ENCODE results near the gene ARHGAP15. TPM values are rescaled to one million over a fixed set of nuclear protein-coding genes. Genes with fewer than 3 reads are reported as not detected.
A peak's percentile ranks its signal among the peaks of the same experiment; 100 is the strongest.

The ARHGAP15 gene
- total and polyA plus RNA-seq, 4 experiments from 2014 or later = 218 to 524 (median 365) TPM

GRCh38 chr2:143186876-143187275 is 57.7 kb downstream of the ARHGAP15 start:
- POLR2A ChIA-PET (ENCODE audit: partially characterized antibody) = no interaction called here
- H3K4me1 Mint-ChIP-seq = peaks cover 54 to 74% (median 64%) of the 10 kb centered on the region in 4 donors

DNA sequence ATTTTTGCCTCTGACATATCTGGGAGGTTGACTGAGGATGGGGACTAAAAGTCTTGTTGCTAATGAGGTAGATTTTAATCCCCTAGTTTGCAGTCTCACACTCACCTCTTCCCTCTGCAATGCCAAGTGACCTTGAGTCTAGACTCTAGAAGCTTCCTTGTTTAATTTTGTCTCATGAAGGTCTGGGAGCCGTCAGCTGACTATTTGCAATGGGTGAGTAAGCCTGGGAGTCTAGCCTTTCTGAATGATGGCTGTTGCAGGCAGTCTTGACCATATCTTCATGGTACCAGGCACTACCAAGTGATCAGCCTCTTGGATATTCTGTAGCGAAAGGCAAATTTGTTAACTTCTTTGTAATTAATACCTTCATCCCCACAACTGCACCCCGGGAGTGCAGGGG is 61.2 kb downstream of the ARHGAP15 start:
- H3K9me3 Mint-ChIP-seq = no peaks in the 10 kb centered on the region
- Histone ChIP-seq H3K4me1 (ENCODE audit: insufficient read depth, low read length) (peaks cover 24% of the 10 kb centered on the region), H3K27me3 (ENCODE audit: insufficient read depth, low read length) (no peaks in the 10 kb centered on the region), H3K9me3 (ENCODE audit: control insufficient read depth in 1 of 2, low read length in 2 of 2) (no peaks in the 10 kb centered on the region), H3K4me3 (ENCODE audit: low read length in 2 of 2) (no peak overlapping the region), H3K27ac (ENCODE audit: low read depth, low read length) (no peak overlapping the region), H3K36me3 (ENCODE audit: insufficient read depth, low read length) (no peaks in the 10 kb centered on the region)
- H3K27ac Mint-ChIP-seq = no peak overlapping the region
- H3K4me1 Mint-ChIP-seq = peaks cover 50 to 73% (median 61%) of the 10 kb centered on the region in 4 donors
- ChIA-PET CTCF (ENCODE audit: partially characterized antibody) (interaction anchor here (1.1 to 2.2 kb wide), 2 partner anchors 29 to 79 kb away, joined by 3 to 7 read pairs; no protein-coding TSS in a partner anchor), POLR2A (ENCODE audit: partially characterized antibody) (no interaction called here)
- H3K4me3 Mint-ChIP-seq = no peak overlapping the region
- DNase-seq = no peak
- no peaks in the 10 kb centered on the region for H3K27me3 Mint-ChIP-seq
- H3K36me3 Mint-ChIP-seq = peaks cover 43 to 54% of the 10 kb centered on the region in 2 donors
- intact Hi-C loops (cut with micrococcal nuclease) = no loop called here

More at GRCh38 chr2:143186876-143187275, 57.7 kb downstream of the ARHGAP15 start:
- no peaks in the 10 kb centered on the region for H3K27me3 Mint-ChIP-seq
- H3K4me3 Mint-ChIP-seq = no peak overlapping the region
- peaks cover 48 to 64% of the 10 kb centered on the region in 2 donors for H3K36me3 Mint-ChIP-seq
- Histone ChIP-seq H3K27me3 (ENCODE audit: insufficient read depth, low read length) (no peaks in the 10 kb centered on the region), H3K4me1 (ENCODE audit: insufficient read depth, low read length) (peaks cover 55% of the 10 kb centered on the region), H3K27ac (ENCODE audit: low read depth, low read length) (no peak overlapping the region), H3K36me3 (ENCODE audit: insufficient read depth, low read length) (no peaks in the 10 kb centered on the region), H3K4me3 (ENCODE audit: low read length in 2 of 2) (no peak overlapping the region), H3K9me3 (ENCODE audit: control insufficient read depth in 1 of 2, low read length in 2 of 2) (no peaks in the 10 kb centered on the region)
- no peak for DNase-seq
- no peaks in the 10 kb centered on the region for H3K9me3 Mint-ChIP-seq
- peak overlapping the region in 2 of 7 donors; percentile 37 to 84 for H3K27ac Mint-ChIP-seq
- CTCF ChIA-PET (ENCODE audit: partially characterized antibody) = interaction anchor here (1.0 to 1.2 kb wide), 4 partner anchors 13 to 74 kb away, joined by 3 to 4 read pairs (median 4); no protein-coding TSS in a partner anchor
- intact Hi-C loops (cut with micrococcal nuclease) = loop anchor here (2.0 kb wide), 1 partner anchor 18 kb away; no protein-coding TSS in a partner anchor

DNA sequence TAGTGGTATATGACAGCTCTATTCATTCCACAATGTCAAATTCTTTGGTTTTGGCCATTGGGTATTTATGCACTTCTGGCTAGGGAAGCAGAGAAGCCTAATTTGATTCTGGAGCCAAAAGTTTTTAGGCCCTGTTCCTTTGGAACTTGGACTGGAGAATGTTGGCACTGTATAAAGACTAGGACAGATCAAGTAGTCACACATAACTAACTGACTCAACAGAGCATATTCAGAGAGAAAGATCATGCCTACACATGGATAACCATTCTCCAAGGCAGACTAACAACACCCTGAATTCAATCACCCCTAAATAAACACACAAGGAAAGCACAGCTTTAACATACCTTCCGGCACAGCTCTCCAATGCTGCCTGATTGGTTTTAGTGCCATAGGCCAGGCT is 62.9 kb downstream of the ARHGAP15 start:
- POLR2A ChIA-PET (ENCODE audit: partially characterized antibody) = interaction anchor here (1.3 kb wide), 1 partner anchor 52 kb away, joined by 3 read pairs; no protein-coding TSS in a partner anchor
- H3K27me3 Mint-ChIP-seq = no peaks in the 10 kb centered on the region
- no peak for DNase-seq
- peaks cover 41 to 64% (median 54%) of the 10 kb centered on the region in 4 donors for H3K4me1 Mint-ChIP-seq
- H3K4me3 Mint-ChIP-seq = no peak overlapping the region
- H3K27ac Mint-ChIP-seq = peak overlapping the region in 6 of 7 donors; percentile 2 to 65 (median 55)
- no peaks in the 10 kb centered on the region for H3K36me3 ChIP-seq (ENCODE audit: insufficient read depth, low read length)
- no peak overlapping the region for H3K27ac ChIP-seq (ENCODE audit: low read depth, low read length)
- peaks cover 40 to 44% of the 10 kb centered on the region in 2 donors for H3K36me3 Mint-ChIP-seq
- no peaks in the 10 kb centered on the region for H3K9me3 Mint-ChIP-seq
- CTCF ChIA-PET (ENCODE audit: partially characterized antibody) = interaction anchor here (1.0 to 2.2 kb wide), 4 partner anchors 11 to 107 kb away, joined by 3 to 7 read pairs (median 6); no protein-coding TSS in a partner anchor
- intact Hi-C loops (cut with micrococcal nuclease) = no loop called here
- H3K4me1 ChIP-seq (ENCODE audit: insufficient read depth, low read length) = peaks cover 16% of the 10 kb centered on the region
- no peak overlapping the region for H3K4me3 ChIP-seq (ENCODE audit: low read length in 2 of 2)
- H3K27me3 ChIP-seq (ENCODE audit: insufficient read depth, low read length) = no peaks in the 10 kb centered on the region
- H3K9me3 ChIP-seq (ENCODE audit: control insufficient read depth in 1 of 2, low read length in 2 of 2) = no peaks in the 10 kb centered on the region

GRCh38 chr2:143192716-143193115 is 63.5 kb downstream of the ARHGAP15 start:
- intact Hi-C loops (cut with micrococcal nuclease) = no loop called here
- Mint-ChIP-seq H3K4me1 (peaks cover 38 to 61% (median 50%) of the 10 kb centered on the region in 4 donors), H3K4me3 (no peak overlapping the region), H3K27ac (peak overlapping the region in 4 of 7 donors; percentile 38 to 62 (median 55)), H3K36me3 (peaks cover 36 to 42% of the 10 kb centered on the region in 2 donors), H3K9me3 (no peaks in the 10 kb centered on the region), H3K27me3 (no peaks in the 10 kb centered on the region)
- ChIA-PET CTCF (ENCODE audit: partially characterized antibody) (interaction anchor here (1.5 to 2.2 kb wide), 2 partner anchors 31 to 82 kb away, joined by 6 to 7 read pairs; no protein-coding TSS in a partner anchor), POLR2A (ENCODE audit: partially characterized antibody) (interaction anchor here (1.3 kb wide), 2 partner anchors 9 to 52 kb away, joined by 3 read pairs; no protein-coding TSS in a partner anchor)
- no peak for DNase-seq
- no peak overlapping the region for H3K4me3 ChIP-seq (ENCODE audit: low read length in 2 of 2)
- no peaks in the 10 kb centered on the region for H3K27me3 ChIP-seq (ENCODE audit: insufficient read depth, low read length)
- no peaks in the 10 kb centered on the region for H3K36me3 ChIP-seq (ENCODE audit: insufficient read depth, low read length)
- peaks cover 16% of the 10 kb centered on the region for H3K4me1 ChIP-seq (ENCODE audit: insufficient read depth, low read length)
- no peaks in the 10 kb centered on the region for H3K9me3 ChIP-seq (ENCODE audit: control insufficient read depth in 1 of 2, low read length in 2 of 2)
- H3K27ac ChIP-seq (ENCODE audit: low read depth, low read length) = no peak overlapping the region

DNA sequence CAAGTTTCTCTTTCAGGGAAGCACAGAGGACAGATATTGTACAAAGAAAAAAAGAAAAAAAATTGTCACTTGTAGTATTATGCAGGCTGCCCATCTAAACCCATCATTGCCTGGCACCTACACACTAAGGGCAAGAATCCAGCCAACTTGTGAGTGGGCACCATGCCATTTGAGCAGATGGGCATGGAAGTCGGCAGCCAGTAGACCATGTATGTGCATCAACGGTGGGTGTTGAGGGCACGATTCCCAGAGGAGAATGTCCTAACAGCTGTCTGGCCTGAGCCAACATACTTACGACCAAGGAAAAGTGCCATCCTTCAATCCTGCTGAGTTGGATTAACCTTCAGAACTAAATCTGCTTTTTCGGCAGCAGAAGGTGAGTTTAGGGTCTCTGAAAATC is 63.9 kb downstream of the ARHGAP15 start:
- peaks cover 16% of the 10 kb centered on the region for H3K4me1 ChIP-seq (ENCODE audit: insufficient read depth, low read length)
- H3K9me3 ChIP-seq (ENCODE audit: control insufficient read depth in 1 of 2, low read length in 2 of 2) = no peaks in the 10 kb centered on the region
- H3K27me3 ChIP-seq (ENCODE audit: insufficient read depth, low read length) = no peaks in the 10 kb centered on the region
- intact Hi-C loops (cut with micrococcal nuclease) = no loop called here
- ChIA-PET POLR2A (ENCODE audit: partially characterized antibody) (interaction anchor here (1.3 kb wide), 1 partner anchor 9 kb away, joined by 3 read pairs; no protein-coding TSS in a partner anchor), CTCF (ENCODE audit: partially characterized antibody) (no interaction called here)
- peaks cover 38 to 63% (median 52%) of the 10 kb centered on the region in 4 donors for H3K4me1 Mint-ChIP-seq
- H3K27me3 Mint-ChIP-seq = no peaks in the 10 kb centered on the region
- peak overlapping the region in 4 of 7 donors; percentile 32 to 65 (median 56) for H3K27ac Mint-ChIP-seq
- H3K4me3 Mint-ChIP-seq = no peak overlapping the region
- H3K36me3 Mint-ChIP-seq = peaks cover 36 to 43% of the 10 kb centered on the region in 2 donors
- H3K36me3 ChIP-seq (ENCODE audit: insufficient read depth, low read length) = no peaks in the 10 kb centered on the region
- H3K9me3 Mint-ChIP-seq = no peaks in the 10 kb centered on the region
- H3K27ac ChIP-seq (ENCODE audit: low read depth, low read length) = no peak overlapping the region
- no peak for DNase-seq
- H3K4me3 ChIP-seq (ENCODE audit: low read length in 2 of 2) = no peak overlapping the region

- peaks cover 16% of the 10 kb centered on the region for H3K4me1 ChIP-seq (ENCODE audit: insufficient read depth, low read length)
- intact Hi-C loops (cut with micrococcal nuclease) = no loop called here
- Mint-ChIP-seq H3K9me3 (peaks cover 0 to 2% (median 0%) of the 10 kb centered on the region in 8 donors), H3K4me3 (no peak overlapping the region), H3K4me1 (peaks cover 43 to 63% (median 57%) of the 10 kb centered on the region in 4 donors), H3K36me3 (peaks cover 27 to 45% of the 10 kb centered on the region in 2 donors), H3K27me3 (no peaks in the 10 kb centered on the region), H3K27ac (peak overlapping the region in 4 of 7 donors; percentile 10 to 71 (median 18))
- no peak overlapping the region for H3K27ac ChIP-seq (ENCODE audit: low read depth, low read length)
- H3K9me3 ChIP-seq (ENCODE audit: control insufficient read depth in 1 of 2, low read length in 2 of 2) = no peaks in the 10 kb centered on the region
- no peaks in the 10 kb centered on the region for H3K27me3 ChIP-seq (ENCODE audit: insufficient read depth, low read length)
- H3K36me3 ChIP-seq (ENCODE audit: insufficient read depth, low read length) = peaks cover 4% of the 10 kb centered on the region
- no peak for DNase-seq
- CTCF ChIA-PET (ENCODE audit: partially characterized antibody) = interaction anchor here (1.0 to 1.6 kb wide), 3 partner anchors 9 to 21 kb away, joined by 3 read pairs; no protein-coding TSS in a partner anchor
- no peak overlapping the region for H3K4me3 ChIP-seq (ENCODE audit: low read length in 2 of 2)
- POLR2A ChIA-PET (ENCODE audit: partially characterized antibody) = no interaction called here
Measured at GRCh38 chr2:143195511-143195910, 66.3 kb downstream of the ARHGAP15 start.

DNA sequence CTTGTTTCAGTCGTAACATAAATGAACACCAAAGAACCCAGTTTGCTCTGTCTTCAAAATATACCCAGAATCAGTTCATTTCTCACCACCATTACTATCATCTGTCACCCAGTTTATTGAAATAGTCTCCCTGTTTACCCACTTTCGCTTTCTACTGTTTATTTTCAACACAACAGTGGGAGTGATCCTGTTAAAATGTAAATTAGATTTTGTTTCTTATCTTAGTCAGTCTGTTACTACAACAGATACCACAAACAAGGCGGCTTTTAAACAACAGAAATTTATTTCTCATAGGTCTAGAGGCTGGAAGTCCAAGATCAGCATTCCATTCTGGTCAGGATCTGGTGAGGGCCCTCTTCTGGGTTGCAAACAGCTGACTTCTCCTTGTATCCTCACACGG is 74.8 kb downstream of the ARHGAP15 start:
- ChIA-PET POLR2A (ENCODE audit: partially characterized antibody) (interaction anchor here (0.8 to 5.1 kb wide), 8 partner anchors 18 to 94 kb away, joined by 3 to 32 read pairs (median 4); no protein-coding TSS in a partner anchor), CTCF (ENCODE audit: partially characterized antibody) (interaction anchor here (0.7 to 9.6 kb wide), 18 partner anchors 8 to 94 kb away, joined by 3 to 162 read pairs (median 8); no protein-coding TSS in a partner anchor)
- Histone ChIP-seq H3K36me3 (ENCODE audit: insufficient read depth, low read length) (peaks cover 26% of the 10 kb centered on the region), H3K4me1 (ENCODE audit: insufficient read depth, low read length) (peaks cover 42% of the 10 kb centered on the region), H3K4me3 (ENCODE audit: low read length in 2 of 2) (no peak overlapping the region), H3K9me3 (ENCODE audit: control insufficient read depth in 1 of 2, low read length in 2 of 2) (no peaks in the 10 kb centered on the region), H3K27me3 (ENCODE audit: insufficient read depth, low read length) (no peaks in the 10 kb centered on the region), H3K27ac (ENCODE audit: low read depth, low read length) (no peak overlapping the region)
- Mint-ChIP-seq H3K36me3 (peaks cover 59 to 61% of the 10 kb centered on the region in 2 donors), H3K4me1 (peaks cover 51 to 66% (median 58%) of the 10 kb centered on the region in 4 donors), H3K4me3 (peak overlapping the region in 5 of 8 donors; percentile 22 to 57 (median 29)), H3K9me3 (peaks cover 0 to 2% (median 0%) of the 10 kb centered on the region in 8 donors), H3K27me3 (no peaks in the 10 kb centered on the region), H3K27ac (peak overlapping the region; percentile 55 to 91 (median 88))
- DNase-seq = no peak
- intact Hi-C loops (cut with micrococcal nuclease) = loop anchor here (2.0 kb wide), 1 partner anchor 41 kb away; no protein-coding TSS in a partner anchor

Measured in CD4-positive, alpha-beta memory T cell (primary cell).